ENCODE data around the gene BUD23. TPM values are rescaled to one million over a fixed set of nuclear protein-coding genes. Genes with fewer than 3 reads are reported as not detected.

Gene BUD23
- total RNA-seq, 6 donors from 2014 or later: 19.9 to 52.3 (median 48.8) TPM

- WGBS, 2 donors: 83 to 88% methylated on average over 2 to 14 of the region's 14 CpGs
- no peaks in the 10 kb centered on the region for H3K27me3 ChIP-seq
- DNase-seq: no peak
- ATAC-seq (ENCODE audit: low FRiP score in 2 of 2): no peak
- no peaks in the 10 kb centered on the region for H3K9me3 ChIP-seq
- peaks cover 19 to 60% (median 40%) of the 10 kb centered on the region in 4 donors for H3K36me3 ChIP-seq
- peaks cover 0 to 17% (median 12%) of the 10 kb centered on the region in 4 donors for H3K4me1 ChIP-seq
- TF ChIP-seq CTCF (IDR thresholded peaks at IDR 0.05): no peak
- TF ChIP-seq POLR2AphosphoS5 (IDR thresholded peaks at IDR 0.05): no peak
- no peak for TF ChIP-seq POLR2A (IDR thresholded peaks at IDR 0.05)
- TF ChIP-seq EP300 (IDR thresholded peaks at IDR 0.05): no peak
- H3K27ac ChIP-seq: no peak overlapping the region
- no peak overlapping the region for H3K4me3 ChIP-seq
Observed at GRCh38 chr7:73700069-73700423, 16.6 kb downstream of the BUD23 start.

DNA sequence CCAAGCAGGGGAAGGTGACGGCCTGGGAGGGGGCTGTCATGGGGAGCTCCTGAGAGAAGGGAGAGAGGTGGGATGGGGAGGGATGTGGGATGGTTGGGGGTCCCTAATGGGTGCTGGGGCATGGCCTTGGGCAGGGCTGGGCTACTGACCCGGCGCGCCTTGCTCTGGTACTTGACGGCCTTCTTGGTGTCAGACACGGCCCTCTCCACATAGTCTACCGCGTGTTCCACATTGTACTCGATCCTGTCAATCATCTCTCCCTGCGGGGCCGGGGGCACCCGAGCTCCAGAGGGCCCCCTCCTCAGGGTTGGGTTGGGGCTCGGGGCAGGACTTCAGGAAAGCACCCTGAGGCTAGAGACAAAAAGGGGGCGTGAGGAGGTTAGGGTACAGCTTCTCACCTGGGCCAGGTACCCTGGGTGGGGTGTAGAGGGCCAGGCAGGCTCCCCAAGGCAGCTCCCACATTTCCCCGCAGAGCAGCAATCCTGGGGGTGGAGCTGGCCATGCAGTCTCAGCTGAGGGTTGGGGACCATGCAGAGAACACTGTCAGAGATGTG, 17.3 kb downstream of the BUD23 start:
- no peaks in the 10 kb centered on the region for H3K9me3 ChIP-seq
- 78 to 89% methylated on average over 9 to 15 of the region's 15 CpGs for WGBS, 2 donors
- H3K36me3 ChIP-seq: peaks cover 15 to 54% (median 37%) of the 10 kb centered on the region in 4 donors
- H3K27ac ChIP-seq: no peak overlapping the region
- no peak for DNase-seq
- TF ChIP-seq CTCF (IDR thresholded peaks at IDR 0.05) (no peak), POLR2AphosphoS5 (IDR thresholded peaks at IDR 0.05) (no peak), EP300 (IDR thresholded peaks at IDR 0.05) (no peak)
- no peaks in the 10 kb centered on the region for H3K27me3 ChIP-seq
- no peak overlapping the region for H3K4me3 ChIP-seq
- H3K4me1 ChIP-seq: peaks cover 0 to 19% (median 14%) of the 10 kb centered on the region in 4 donors
- no peak for ATAC-seq (ENCODE audit: low FRiP score in 2 of 2)

DNA sequence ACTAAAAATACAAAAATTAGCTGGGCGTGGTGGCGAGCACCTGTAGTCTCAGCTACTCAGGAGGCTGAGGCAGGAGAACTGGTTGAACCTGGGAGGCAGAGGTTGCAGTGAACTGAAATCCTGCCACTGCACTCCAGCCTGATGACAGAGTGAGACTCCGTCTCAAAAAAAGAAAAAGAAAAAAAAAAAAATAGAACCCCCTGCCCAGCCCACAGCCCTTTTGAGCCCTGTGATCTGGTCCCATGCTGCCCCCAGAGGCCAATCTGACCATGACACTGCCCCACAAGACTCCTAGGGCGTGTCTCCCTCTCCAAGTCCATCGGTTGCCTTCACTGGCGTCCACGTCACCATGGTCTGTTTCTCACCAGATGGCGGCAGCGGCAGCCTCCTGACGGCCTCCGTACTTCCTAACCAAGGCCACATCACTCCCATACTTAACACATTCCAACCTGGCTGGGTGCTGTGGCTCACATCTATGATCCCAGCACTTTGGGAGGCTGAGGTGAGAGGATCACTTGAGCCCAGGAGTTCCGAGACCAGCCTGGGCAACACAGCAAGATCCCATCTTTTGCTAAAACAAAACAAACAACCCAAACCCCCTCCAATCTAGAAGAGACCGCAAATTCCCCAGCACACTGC, 18.1 kb downstream of the BUD23 start:
- DNase-seq (no peak), ATAC-seq (ENCODE audit: low FRiP score in 2 of 2) (peak in 1 of 2 donors; percentile 52)
- 75 to 77% methylated on average over 12 to 13 of the region's 13 CpGs for WGBS, 2 donors
- Histone ChIP-seq H3K4me3 (no peak overlapping the region), H3K36me3 (peaks cover 11 to 46% (median 29%) of the 10 kb centered on the region in 4 donors), H3K9me3 (no peaks in the 10 kb centered on the region), H3K4me1 (peaks cover 0 to 19% (median 14%) of the 10 kb centered on the region in 4 donors), H3K27ac (no peak overlapping the region), H3K27me3 (no peaks in the 10 kb centered on the region)
- TF ChIP-seq POLR2AphosphoS5 (IDR thresholded peaks at IDR 0.05): no peak
- no peak for TF ChIP-seq EP300 (IDR thresholded peaks at IDR 0.05)
- TF ChIP-seq CTCF (IDR thresholded peaks at IDR 0.05): peak in 3 of 6 experiments; percentile 38 to 47 (median 45)
- TF ChIP-seq POLR2A (IDR thresholded peaks at IDR 0.05): no peak

DNA sequence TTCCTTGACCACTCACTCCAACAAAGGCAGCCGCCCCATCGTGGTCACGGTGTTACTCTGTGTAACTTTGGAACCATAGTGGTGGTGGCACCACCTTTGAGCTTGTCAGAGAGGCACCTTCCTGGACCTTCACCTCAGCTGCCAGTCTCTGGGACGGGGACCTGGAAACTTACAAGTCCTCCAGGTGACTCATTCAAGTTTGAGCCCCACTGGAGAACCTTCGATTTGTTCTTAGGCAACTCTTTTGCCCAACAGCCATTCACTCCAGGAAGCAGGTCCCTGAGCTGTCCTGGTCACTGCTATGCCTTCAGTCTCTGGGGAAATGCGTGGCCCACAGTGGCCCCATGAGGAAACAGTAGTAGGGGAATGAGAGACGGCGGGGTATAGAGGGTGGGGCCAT, 18.8 kb downstream of the BUD23 start:
- no peaks in the 10 kb centered on the region for H3K27me3 ChIP-seq
- peaks cover 4 to 38% (median 24%) of the 10 kb centered on the region in 4 donors for H3K36me3 ChIP-seq
- no peak overlapping the region for H3K27ac ChIP-seq
- no peak overlapping the region for H3K4me3 ChIP-seq
- no peak for TF ChIP-seq POLR2A (IDR thresholded peaks at IDR 0.05)
- TF ChIP-seq EP300 (IDR thresholded peaks at IDR 0.05): no peak
- TF ChIP-seq POLR2AphosphoS5 (IDR thresholded peaks at IDR 0.05): no peak
- TF ChIP-seq CTCF (IDR thresholded peaks at IDR 0.05): no peak
- ATAC-seq (ENCODE audit: low FRiP score in 2 of 2): no peak
- DNase-seq: peak in 1 of 2 donors; percentile 49
- peaks cover 0 to 20% (median 15%) of the 10 kb centered on the region in 4 donors for H3K4me1 ChIP-seq
- no peaks in the 10 kb centered on the region for H3K9me3 ChIP-seq
- 72 to 92% methylated on average over 8 of the region's 8 CpGs for WGBS, 2 donors

Measured in upper lobe of left lung (tissue), 6 donors.